CD14-positive monocyte (primary cell): ENCODE data around the gene MYH10. TPM values are rescaled to one million over a fixed set of nuclear protein-coding genes. Genes with fewer than 3 reads are reported as not detected.

Experiments used
- DNase-seq, 3 donors: peaks; one replicate each; pipeline ENCODE4 v3.0.0-alpha.2; 2011 to 2022
- H2AFZ ChIP-seq: 2 replicates; pipeline ENCODE4 v1.6.0; 2012; ENCODE audit warnings: mild to moderate bottlenecking, low read depth, low read length, inconsistent platforms; ENCODE audit not compliant: insufficient read depth, poor library complexity, severe bottlenecking
- H3K27ac ChIP-seq, 2 donors: 1 replicate in 1 of 2; 2 replicates in 1 of 2; pipeline ENCODE4 v1.5.1; 2012 to 2013; ENCODE audit warnings: low read length in 2 of 2, control low read depth in 1 of 2, inconsistent platforms in 1 of 2, low read depth in 1 of 2, mild to moderate bottlenecking in 1 of 2
- H3K27me3 ChIP-seq, 2 donors: one replicate each; pipeline versions ENCODE4 v1.6.0 to v1.6.1; 2011 to 2013; ENCODE audit warnings: low read length in 2 of 2; ENCODE audit not compliant: control insufficient read depth in 2 of 2, insufficient read depth in 2 of 2
- H3K36me3 ChIP-seq, 2 donors: replicated peaks in 1 of 2; 1 replicate in 1 of 2; 2 replicates in 1 of 2; pipeline versions ENCODE4 v1.5.1 to v1.6.1; 2012 to 2013; ENCODE audit warnings: low read length in 2 of 2, control low read depth in 1 of 2, inconsistent platforms in 1 of 2, mild to moderate bottlenecking in 1 of 2; ENCODE audit not compliant: insufficient read depth in 2 of 2, control insufficient read depth in 1 of 2
- H3K4me1 ChIP-seq, 2 donors: 1 replicate in 1 of 2; 2 replicates in 1 of 2; pipeline versions ENCODE4 v1.5.1 to v1.6.1; 2012 to 2013; ENCODE audit warnings: low read length in 2 of 2, control low read depth in 1 of 2, inconsistent platforms in 1 of 2, mild to moderate bottlenecking in 1 of 2, moderate library complexity in 1 of 2; ENCODE audit not compliant: insufficient read depth in 2 of 2, control insufficient read depth in 1 of 2
- H3K4me2 ChIP-seq: replicated peaks from 2 replicates; pipeline ENCODE3; 2012; ENCODE audit warnings: low read length, moderate library complexity, mild to moderate bottlenecking; ENCODE audit not compliant: poor library complexity, severe bottlenecking; ENCODE audit errors: extremely low read depth
- H3K4me3 ChIP-seq, 3 experiments: fragments of 200-600 bp in 1 of 3; sonication (generic) in 1 of 3; replicated peaks in 1 of 3; 1 replicate in 2 of 3; 2 replicates in 1 of 3; pipeline ENCODE4 v1.5.1; 2011 to 2013; ENCODE audit warnings: low read length in 3 of 3, mild to moderate bottlenecking in 3 of 3, control low read depth in 2 of 3, low read depth in 2 of 3, inconsistent platforms in 1 of 3, moderate library complexity in 1 of 3
- H3K79me2 ChIP-seq: 2 replicates; pipeline ENCODE4 v1.6.0; 2012; ENCODE audit warnings: mild to moderate bottlenecking, control low read depth, inconsistent platforms, low read length, moderate library complexity; ENCODE audit not compliant: insufficient read depth
- H3K9ac ChIP-seq: 2 replicates; pipeline ENCODE4 v1.6.0; 2017; ENCODE audit warnings: low read length, mild to moderate bottlenecking; ENCODE audit not compliant: insufficient read depth, poor library complexity, severe bottlenecking
- H3K9me3 ChIP-seq, 2 donors: replicated peaks in 1 of 2; 1 replicate in 1 of 2; 2 replicates in 1 of 2; pipeline versions ENCODE4 v1.5.1 to v1.6.1; 2012 to 2013; ENCODE audit warnings: low read length in 2 of 2, control low read depth in 1 of 2; ENCODE audit not compliant: control insufficient read depth in 1 of 2, insufficient read depth in 1 of 2
- H4K20me1 ChIP-seq: 2 replicates; pipeline ENCODE4 v1.6.0; 2012; ENCODE audit warnings: mild to moderate bottlenecking, low read length, control low read depth, moderate library complexity; ENCODE audit not compliant: insufficient read depth
- H3K27ac Mint-ChIP-seq, 7 donors: one replicate each; pipeline ENCODE4 v1.8.0; 2020; ENCODE audit warnings: mild to moderate bottlenecking in 7 of 7, mixed read lengths in 7 of 7, moderate library complexity in 6 of 7, inconsistent platforms in 2 of 7
- H3K27me3 Mint-ChIP-seq, 3 donors: one replicate each; pipeline ENCODE4 v1.8.0; 2021 to 2022; ENCODE audit warnings: low read depth in 3 of 3, mild to moderate bottlenecking in 3 of 3, mixed read lengths in 3 of 3, moderate library complexity in 3 of 3, inconsistent platforms in 1 of 3
- H3K36me3 Mint-ChIP-seq, 2 donors: one replicate each; pipeline ENCODE4 v1.8.0; 2020; ENCODE audit warnings: mixed read lengths in 2 of 2, inconsistent platforms in 1 of 2, mild to moderate bottlenecking in 1 of 2
- H3K4me1 Mint-ChIP-seq: one replicate; pipeline ENCODE4 v1.8.0; 2020; ENCODE audit warnings: mild to moderate bottlenecking, mixed read lengths
- H3K4me3 Mint-ChIP-seq, 2 donors: one replicate each; pipeline ENCODE4 v1.8.0; 2020; ENCODE audit warnings: mild to moderate bottlenecking in 2 of 2, mixed read lengths in 2 of 2, moderate library complexity in 1 of 2
- H3K9me3 Mint-ChIP-seq, 7 donors: one replicate each; pipeline ENCODE4 v1.8.0; 2020 to 2022; ENCODE audit warnings: mixed read lengths in 7 of 7, mild to moderate bottlenecking in 6 of 7, moderate library complexity in 6 of 7, inconsistent platforms in 2 of 7
- CTCF ChIP-seq: fragments of 200-600 bp; IDR thresholded peaks from one replicate; pipeline ENCODE4 v1.8.0; 2022; ENCODE audit warnings: antibody characterized with exemption, mild to moderate bottlenecking
- WGBS: methylation state at CpG from one replicate; pipeline ENCODE4 v1.1.5; 2013; ENCODE audit warnings: missing lambda C conversion rate; ENCODE audit not compliant: insufficient coverage; 5-methylcytosine and 5-hydroxymethylcytosine counted together
- intact Hi-C, 2 donors: fragments of 100-400 bp; cut with micrococcal nuclease; formaldehyde crosslinking; loops; one replicate each; pipeline versions ENCODE4 v1.15.0 to v1.15.1; 2023
- polyA plus RNA-seq, 3 donors: library from polyadenylated mRNA; depleted of rRNA in 1 of 3; unstranded in 2 of 3; stranded (reverse) in 1 of 3; fragments of 300-500 nt in 2 of 3; fragments of >200 nt in 1 of 3; fragmentation: Illumina TruSeq in 2 of 3; gene quantifications; 1 replicate in 2 of 3; 2 replicates in 1 of 3; pipeline ENCODE4 v1.2.3, GENCODE V29; 2012 to 2021

The MYH10 gene
- polyA plus RNA-seq, 3 donors: 0.42 to 0.65 TPM; not detected in 1

DNA sequence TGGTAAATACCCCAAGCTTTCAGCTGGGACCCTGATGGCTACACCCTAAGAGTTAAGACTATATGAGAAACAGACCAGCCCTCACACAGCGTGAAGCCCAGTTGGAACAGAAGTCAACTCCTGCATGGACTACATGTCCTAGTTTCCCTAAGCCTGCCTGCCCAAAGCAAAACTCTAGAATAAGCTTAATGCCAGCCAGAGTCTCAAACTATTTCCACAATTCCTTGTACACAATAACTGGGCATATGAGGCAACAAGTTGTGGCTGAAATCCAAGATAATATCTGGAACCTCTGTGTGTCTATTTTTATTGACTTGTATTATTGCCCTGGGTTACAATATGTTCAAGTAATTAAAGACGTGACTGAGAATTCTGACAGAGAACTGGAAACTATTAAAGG, 19.4 kb downstream of the MYH10 start:
- WGBS: 100% methylated on average over 1 of the region's 2 CpGs
- no peak overlapping the region for H3K27ac ChIP-seq
- no peaks in the 10 kb centered on the region for H3K4me1 ChIP-seq
- intact Hi-C loops: no loop called here
- Mint-ChIP-seq H3K4me1 (no peaks in the 10 kb centered on the region), H3K27ac (no peak overlapping the region), H3K27me3 (peaks cover 8 to 33% (median 15%) of the 10 kb centered on the region in 3 donors), H3K9me3 (peaks cover 0 to 7% (median 2%) of the 10 kb centered on the region in 7 donors), H3K4me3 (no peak overlapping the region), H3K36me3 (no peaks in the 10 kb centered on the region)
- no peak overlapping the region for H3K4me2 ChIP-seq
- no peak for DNase-seq
- no peaks in the 10 kb centered on the region for H3K79me2 ChIP-seq
- no peak overlapping the region for H3K9ac ChIP-seq
- peaks cover 0 to 7% of the 10 kb centered on the region in 2 donors for H3K27me3 ChIP-seq
- no peaks in the 10 kb centered on the region for H3K9me3 ChIP-seq
- TF ChIP-seq CTCF: no peak
- no peak overlapping the region for H2AFZ ChIP-seq
- H3K4me3 ChIP-seq: no peak overlapping the region
- no peaks in the 10 kb centered on the region for H3K36me3 ChIP-seq
- H4K20me1 ChIP-seq: no peaks in the 10 kb centered on the region

DNA sequence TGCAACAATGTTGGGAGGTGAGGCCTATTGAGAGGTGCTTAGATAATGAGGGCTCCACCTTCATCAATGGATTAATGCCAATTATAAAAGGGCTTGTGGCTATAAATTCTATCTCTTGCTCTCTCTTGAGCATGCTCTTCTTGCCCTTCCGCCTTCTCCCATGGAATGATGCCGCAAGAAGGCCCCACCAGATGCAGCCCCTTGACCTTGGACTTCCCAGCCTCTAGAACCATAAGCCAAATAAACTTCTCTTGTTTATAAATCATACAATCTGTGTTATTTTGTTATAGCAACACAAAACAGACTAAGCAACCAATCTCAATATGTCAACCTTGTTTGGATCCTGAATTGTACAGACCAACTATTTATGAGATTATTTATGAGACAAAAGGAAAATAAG, 20.0 kb downstream of the MYH10 start:
- Histone ChIP-seq H3K79me2 (no peaks in the 10 kb centered on the region), H2AFZ (no peak overlapping the region), H3K4me3 (no peak overlapping the region), H3K27ac (no peak overlapping the region), H3K36me3 (no peaks in the 10 kb centered on the region), H3K27me3 (peaks cover 0 to 3% of the 10 kb centered on the region in 2 donors), H3K9me3 (no peaks in the 10 kb centered on the region), H4K20me1 (no peaks in the 10 kb centered on the region), H3K4me2 (no peak overlapping the region), H3K4me1 (no peaks in the 10 kb centered on the region), H3K9ac (no peak overlapping the region)
- intact Hi-C loops: no loop called here
- Mint-ChIP-seq H3K9me3 (peaks cover 0 to 7% (median 2%) of the 10 kb centered on the region in 7 donors), H3K27ac (no peak overlapping the region), H3K36me3 (no peaks in the 10 kb centered on the region), H3K4me3 (no peak overlapping the region), H3K27me3 (peaks cover 6 to 32% (median 15%) of the 10 kb centered on the region in 3 donors), H3K4me1 (no peaks in the 10 kb centered on the region)
- no peak for TF ChIP-seq CTCF
- no peak for DNase-seq
- WGBS: 100% methylated on average over 2 of the region's 2 CpGs
